Astrocyte of the spinal cord (primary cell): ENCODE data around the gene IMMT.

Source experiments
- DNase-seq: peaks from one replicate; pipeline ENCODE4 v3.0.0; 2011; ENCODE audit warnings: low read depth, low spot score
- H3K4me3 ChIP-seq: 2 replicates; pipeline ENCODE4 v1.5.1; 2011; ENCODE audit warnings: low read depth, mild to moderate bottlenecking, low read length, moderate library complexity
- in situ Hi-C: cut with HindIII; loops from 2 replicates; pipeline ENCODE4 v1.10.0; 2017; ENCODE audit warnings: low sequenced_read_pairs
- TF ChIP-seq, protein P1 (sequence below): IDR thresholded peaks from 2 replicates; pipeline ENCODE4 v1.5.1; 2012; ENCODE audit warnings: low read depth, mild to moderate bottlenecking, low read length, inconsistent platforms

Gene IMMT

DNA sequence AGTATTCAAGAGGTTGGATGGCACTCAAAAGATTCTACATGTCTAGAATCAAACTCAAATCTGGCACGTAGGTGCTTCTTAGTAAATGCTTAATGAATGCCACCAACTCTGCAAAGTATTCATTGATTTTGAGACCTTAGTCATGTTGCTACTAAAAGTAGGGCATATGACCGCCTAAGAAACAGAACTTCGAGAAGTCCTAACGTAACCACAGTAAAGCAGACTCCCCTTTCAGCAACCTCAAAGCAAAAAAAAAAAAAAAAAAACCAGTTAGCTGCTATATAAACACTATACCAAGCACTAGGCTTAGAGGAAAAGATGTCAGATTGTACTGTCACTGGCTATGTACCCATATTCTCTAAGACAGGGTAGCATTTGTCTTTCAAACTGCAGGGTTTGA is 55.3 kb downstream of the IMMT start:
- no peak overlapping the region for H3K4me3 ChIP-seq
- TF ChIP-seq, protein P1, sequence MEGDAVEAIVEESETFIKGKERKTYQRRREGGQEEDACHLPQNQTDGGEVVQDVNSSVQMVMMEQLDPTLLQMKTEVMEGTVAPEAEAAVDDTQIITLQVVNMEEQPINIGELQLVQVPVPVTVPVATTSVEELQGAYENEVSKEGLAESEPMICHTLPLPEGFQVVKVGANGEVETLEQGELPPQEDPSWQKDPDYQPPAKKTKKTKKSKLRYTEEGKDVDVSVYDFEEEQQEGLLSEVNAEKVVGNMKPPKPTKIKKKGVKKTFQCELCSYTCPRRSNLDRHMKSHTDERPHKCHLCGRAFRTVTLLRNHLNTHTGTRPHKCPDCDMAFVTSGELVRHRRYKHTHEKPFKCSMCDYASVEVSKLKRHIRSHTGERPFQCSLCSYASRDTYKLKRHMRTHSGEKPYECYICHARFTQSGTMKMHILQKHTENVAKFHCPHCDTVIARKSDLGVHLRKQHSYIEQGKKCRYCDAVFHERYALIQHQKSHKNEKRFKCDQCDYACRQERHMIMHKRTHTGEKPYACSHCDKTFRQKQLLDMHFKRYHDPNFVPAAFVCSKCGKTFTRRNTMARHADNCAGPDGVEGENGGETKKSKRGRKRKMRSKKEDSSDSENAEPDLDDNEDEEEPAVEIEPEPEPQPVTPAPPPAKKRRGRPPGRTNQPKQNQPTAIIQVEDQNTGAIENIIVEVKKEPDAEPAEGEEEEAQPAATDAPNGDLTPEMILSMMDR = no peak
- in situ Hi-C loops = no loop called here
- no peak for DNase-seq

DNA sequence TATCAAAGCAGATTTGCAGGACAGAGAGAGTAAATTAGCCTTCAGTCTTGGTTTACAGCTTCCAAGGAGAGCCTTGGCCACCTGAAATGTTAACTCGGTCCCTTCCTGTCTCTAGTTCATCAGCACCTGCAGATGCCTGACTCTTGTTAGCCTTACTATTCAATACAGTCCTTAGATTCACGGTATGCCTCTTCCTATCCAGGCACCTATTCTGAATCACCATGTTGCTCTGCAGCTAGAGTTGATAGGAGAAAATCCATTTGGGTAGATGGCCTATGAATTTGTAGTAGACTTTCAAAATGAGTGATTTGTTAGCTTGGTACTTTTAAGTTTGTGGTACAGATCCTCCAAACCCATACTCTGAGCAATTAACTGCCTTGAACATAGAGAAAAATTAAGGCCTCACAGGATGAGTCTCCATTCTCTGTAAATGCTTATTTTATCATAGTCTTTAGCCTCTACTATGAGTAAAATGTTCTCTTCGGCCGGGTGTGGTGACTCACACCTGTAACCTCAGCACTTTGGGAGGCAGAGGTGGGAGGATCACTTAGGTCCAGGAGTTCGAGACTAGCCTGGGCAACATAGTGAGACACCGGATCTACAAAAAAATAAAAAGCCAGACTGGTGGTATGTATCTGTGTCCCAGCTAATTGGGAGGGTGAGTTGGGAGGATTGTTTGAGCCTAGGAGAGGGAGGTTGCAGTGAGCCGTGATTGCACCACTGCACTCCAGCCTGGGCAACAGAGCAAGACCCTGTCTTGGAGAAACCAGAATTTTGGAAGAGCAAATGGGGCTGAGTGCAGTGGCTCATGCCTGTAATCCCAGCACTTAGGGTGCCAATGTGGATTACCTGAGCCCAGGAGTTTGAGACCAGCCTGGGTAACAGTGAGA is 56.3 kb downstream of the IMMT start:
- in situ Hi-C loops = no loop called here
- TF ChIP-seq, protein P1 = no peak

DNA sequence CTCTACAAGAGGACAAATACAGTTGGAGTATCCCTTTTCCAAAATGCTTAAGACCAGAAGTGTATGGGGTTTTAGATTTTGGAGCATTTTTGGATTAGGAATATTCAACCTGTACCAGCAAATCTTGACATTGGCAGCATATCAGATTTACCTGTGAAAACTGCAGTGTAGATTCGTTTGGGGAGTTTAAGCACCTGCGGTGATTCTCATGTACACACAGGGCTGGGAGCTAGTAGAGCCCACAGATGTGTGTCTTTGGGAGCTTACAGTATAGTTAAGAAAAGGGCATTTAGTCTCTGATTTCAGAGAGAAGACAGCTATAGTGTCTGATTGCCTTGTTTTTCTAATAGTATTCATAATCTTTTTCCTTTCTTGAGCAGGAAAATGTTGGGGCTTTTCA is 59.1 kb downstream of the IMMT start:
- in situ Hi-C loops = no loop called here
- DNase-seq = no peak
- TF ChIP-seq, protein P1 = no peak
- H3K4me3 ChIP-seq = no peak overlapping the region

More for the DNA sequence above, 56.3 kb downstream of the IMMT start:
- H3K4me3 ChIP-seq = no peak overlapping the region
- DNase-seq = no peak

DNA sequence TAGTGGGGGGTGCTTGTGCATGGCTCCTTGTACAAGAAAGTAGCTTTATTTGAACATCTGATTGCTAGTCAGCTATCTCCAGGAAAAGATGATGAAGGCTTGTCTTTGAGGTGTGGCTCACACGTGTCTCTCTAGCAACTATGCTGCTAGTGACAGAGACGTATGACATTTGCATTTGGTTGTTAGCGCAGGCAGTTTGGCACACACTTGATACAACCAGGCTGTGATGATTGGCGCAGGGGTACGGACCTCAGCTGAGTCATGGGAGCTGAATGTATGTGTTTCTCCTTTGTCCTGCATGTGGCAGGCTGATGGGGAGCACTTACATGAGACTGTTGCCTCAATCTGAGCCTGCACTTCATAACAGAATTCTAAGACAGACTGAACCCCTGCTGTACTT is 59.6 kb downstream of the IMMT start:
- TF ChIP-seq, protein P1 = no peak
- DNase-seq = no peak
- in situ Hi-C loops = no loop called here
- H3K4me3 ChIP-seq = no peak overlapping the region

DNA sequence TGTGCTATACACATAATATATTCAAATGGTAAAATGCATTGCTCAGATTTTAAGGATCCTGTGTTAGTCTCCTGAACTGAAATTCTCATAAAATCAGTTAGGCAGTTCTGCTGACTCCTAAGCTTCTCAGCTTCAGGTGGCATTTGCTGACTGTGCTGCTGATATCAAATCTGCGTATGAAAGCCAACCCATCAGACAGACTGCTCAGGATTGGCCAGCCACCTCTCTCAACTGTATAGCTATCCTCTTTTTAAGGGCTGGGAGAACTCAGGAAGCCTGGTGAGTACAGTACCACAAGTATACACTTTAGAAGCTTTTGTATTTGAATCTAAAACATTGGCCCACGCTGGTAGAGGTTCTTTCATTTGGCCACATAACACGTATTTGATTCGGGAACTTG is 60.6 kb downstream of the IMMT start:
- no peak overlapping the region for H3K4me3 ChIP-seq
- TF ChIP-seq, protein P1 = no peak
- DNase-seq = no peak
- in situ Hi-C loops = no loop called here

DNA sequence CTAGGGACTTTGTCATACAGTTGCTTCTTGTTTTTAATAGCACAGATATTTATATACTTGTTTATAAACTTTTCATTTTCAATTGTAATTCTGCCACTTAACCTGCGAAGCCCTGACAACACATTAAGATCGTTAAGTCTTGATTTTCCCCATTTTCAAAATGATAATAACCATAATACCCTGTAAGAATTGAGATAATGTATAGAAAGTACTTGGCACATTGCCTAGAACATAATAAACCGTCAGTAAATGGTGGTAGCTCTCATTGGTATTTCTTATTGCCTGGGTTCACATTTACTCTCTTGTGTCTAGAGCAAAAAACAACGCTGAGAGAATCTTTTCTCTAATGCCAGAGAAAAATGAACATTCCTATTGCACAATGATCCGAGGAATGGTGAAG is 70.6 kb downstream of the IMMT start:
- TF ChIP-seq, protein P1 = no peak
- in situ Hi-C loops = no loop called here
- no peak overlapping the region for H3K4me3 ChIP-seq
- no peak for DNase-seq
